ENCODE data around the gene MINDY4.

The MINDY4 gene

DNA sequence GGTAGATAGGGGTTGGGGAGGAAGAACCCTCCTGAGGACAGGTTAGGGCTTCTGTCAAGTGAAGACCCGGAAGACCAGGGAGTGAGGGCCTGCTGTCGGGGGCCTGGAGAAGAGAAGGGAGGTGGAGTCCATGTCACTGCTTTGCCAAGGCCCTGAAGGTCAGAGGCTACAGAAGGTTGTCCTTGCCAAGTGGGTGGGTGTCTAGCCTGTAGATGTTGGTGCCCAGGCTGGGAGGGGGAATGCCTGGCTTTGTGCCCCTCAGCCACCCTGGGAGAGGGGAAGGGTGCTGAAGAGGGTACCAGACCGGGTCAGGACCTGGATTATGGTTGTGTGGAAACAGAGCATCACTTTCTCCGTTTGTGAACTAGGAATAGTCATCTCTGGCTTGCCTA, 73.3 kb downstream of the MINDY4 start:
- TF ChIP-seq, protein P1, sequence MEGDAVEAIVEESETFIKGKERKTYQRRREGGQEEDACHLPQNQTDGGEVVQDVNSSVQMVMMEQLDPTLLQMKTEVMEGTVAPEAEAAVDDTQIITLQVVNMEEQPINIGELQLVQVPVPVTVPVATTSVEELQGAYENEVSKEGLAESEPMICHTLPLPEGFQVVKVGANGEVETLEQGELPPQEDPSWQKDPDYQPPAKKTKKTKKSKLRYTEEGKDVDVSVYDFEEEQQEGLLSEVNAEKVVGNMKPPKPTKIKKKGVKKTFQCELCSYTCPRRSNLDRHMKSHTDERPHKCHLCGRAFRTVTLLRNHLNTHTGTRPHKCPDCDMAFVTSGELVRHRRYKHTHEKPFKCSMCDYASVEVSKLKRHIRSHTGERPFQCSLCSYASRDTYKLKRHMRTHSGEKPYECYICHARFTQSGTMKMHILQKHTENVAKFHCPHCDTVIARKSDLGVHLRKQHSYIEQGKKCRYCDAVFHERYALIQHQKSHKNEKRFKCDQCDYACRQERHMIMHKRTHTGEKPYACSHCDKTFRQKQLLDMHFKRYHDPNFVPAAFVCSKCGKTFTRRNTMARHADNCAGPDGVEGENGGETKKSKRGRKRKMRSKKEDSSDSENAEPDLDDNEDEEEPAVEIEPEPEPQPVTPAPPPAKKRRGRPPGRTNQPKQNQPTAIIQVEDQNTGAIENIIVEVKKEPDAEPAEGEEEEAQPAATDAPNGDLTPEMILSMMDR (IDR thresholded peaks at IDR 0.05; ENCODE audit: insufficient read depth, low read depth, low read length, missing control alignments) = no peak
- DNase-seq (ENCODE audit: low read depth) = no peak
- H3K4me3 ChIP-seq (ENCODE audit: low read depth, low read length) = no peak overlapping the region

DNA sequence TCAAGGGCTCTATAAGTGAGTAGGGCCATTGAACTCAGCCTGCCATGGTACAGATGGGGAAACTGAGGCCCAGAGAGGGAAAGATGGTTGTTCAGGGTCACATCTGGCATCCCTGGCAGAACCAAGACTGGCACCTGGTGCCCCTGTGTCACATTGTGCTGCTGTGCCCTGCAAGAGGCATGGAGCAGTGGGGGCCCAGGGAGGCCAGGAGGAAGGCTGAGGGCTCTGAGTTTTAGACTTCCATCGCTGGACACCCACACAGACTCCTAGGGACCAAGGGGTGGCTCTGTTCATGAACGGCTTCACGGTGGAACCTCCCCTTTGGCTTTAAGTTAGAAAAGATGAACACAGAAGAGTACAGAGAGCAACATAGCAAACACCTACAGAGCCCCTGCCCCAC, 73.7 kb downstream of the MINDY4 start:
- no peak overlapping the region for H3K4me3 ChIP-seq (ENCODE audit: low read depth, low read length)
- TF ChIP-seq, protein P1 (IDR thresholded peaks at IDR 0.05; ENCODE audit: insufficient read depth, low read depth, low read length, missing control alignments) = no peak
- no peak for DNase-seq (ENCODE audit: low read depth)

DNA sequence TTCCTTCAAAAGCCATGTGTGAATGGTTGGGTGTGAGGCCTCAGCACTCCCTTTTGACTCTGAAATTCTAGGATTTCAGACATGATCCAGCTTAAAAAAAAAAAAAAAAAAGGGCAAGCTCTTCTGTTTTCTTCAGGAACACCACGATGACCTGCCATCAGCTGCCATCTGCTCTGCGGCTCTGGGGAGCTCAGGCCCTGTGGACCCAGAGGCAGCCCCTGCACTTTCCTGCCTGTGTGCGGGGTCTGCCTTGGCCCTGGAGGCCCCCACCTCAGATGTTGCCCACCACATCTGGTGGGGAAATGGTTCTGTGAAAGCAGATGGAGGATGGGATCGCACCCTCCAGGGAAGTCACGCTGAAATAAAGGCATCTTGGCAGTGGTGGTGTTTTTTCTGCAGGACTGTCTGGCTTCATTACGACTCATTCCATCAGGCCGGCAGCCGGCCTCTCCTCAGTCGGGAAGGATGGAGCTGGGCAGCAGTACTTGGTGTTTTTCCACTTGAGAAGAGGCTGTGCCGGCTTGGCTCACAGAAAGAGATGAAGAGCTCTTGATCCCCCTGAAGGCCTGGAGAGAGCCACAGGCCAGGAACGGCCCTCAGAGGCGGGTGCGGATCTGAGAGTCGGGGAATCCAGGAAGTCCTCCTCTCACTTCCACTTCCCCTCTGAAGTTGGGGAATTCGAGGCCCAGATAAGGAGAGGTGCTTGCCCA, 74.4 kb downstream of the MINDY4 start:
- TF ChIP-seq, protein P1 (IDR thresholded peaks at IDR 0.05; ENCODE audit: insufficient read depth, low read depth, low read length, missing control alignments) = no peak
- H3K4me3 ChIP-seq (ENCODE audit: low read depth, low read length) = no peak overlapping the region
- no peak for DNase-seq (ENCODE audit: low read depth)

DNA sequence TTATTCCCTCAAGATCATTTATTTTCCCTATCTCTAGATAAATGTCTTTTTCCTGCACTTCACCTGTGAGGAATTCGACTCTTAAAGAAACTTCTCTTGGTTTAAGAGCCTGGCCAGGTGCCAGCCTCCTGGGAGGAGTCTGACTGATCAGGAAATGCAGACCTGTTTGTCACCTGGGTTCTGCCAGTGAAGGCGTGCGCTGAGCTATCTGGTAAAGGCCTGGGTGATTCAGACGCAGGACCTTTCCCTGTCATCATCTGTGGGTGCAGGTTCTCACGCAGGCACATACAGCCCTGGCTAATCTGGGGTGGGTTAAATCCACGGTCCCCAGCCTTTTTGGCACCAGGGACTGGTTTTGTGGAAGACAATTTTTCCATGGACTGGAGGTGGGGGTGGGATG, 75.2 kb downstream of the MINDY4 start:
- TF ChIP-seq, protein P1 (IDR thresholded peaks at IDR 0.05; ENCODE audit: insufficient read depth, low read depth, low read length, missing control alignments) = no peak
- DNase-seq (ENCODE audit: low read depth) = no peak
- no peak overlapping the region for H3K4me3 ChIP-seq (ENCODE audit: low read depth, low read length)

DNA sequence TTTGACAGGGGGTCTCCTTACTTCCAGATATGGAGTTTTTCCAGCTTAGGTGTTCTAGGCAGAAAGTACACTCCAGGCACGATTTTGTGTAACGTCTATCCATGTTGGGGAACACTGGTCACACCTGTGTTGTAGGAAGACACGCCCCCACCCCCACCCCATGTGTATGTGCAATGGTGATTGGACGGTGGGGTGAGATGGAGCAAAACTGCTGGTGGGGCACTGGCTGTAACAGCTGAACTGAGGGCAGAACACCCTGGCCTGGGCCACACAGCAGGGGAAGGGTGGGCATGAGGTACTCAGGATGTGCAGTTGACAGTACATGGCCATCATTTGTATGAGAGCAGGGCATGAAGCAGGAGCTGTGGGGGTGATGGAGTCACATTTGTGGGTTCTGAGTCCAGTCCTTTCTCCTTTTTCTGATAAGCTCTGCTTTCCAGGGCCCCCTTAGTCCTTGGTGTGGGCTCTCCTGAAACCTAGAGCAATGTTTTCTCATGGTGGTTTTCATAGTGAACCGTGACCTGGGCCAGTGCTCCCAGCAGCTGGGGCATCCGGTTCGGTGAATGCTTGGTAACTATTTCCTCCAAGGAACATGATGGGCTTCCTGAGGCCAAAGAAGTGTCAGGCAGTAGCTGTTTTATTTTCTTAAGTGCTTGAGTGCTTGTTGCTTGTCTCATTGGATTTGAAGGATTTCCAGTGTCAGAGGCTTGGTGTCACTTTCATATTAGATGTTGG, 77.1 kb downstream of the MINDY4 start:
- no peak for DNase-seq (ENCODE audit: low read depth)
- TF ChIP-seq, protein P1 (IDR thresholded peaks at IDR 0.05; ENCODE audit: insufficient read depth, low read depth, low read length, missing control alignments) = no peak
- no peak overlapping the region for H3K4me3 ChIP-seq (ENCODE audit: low read depth, low read length)

DNA sequence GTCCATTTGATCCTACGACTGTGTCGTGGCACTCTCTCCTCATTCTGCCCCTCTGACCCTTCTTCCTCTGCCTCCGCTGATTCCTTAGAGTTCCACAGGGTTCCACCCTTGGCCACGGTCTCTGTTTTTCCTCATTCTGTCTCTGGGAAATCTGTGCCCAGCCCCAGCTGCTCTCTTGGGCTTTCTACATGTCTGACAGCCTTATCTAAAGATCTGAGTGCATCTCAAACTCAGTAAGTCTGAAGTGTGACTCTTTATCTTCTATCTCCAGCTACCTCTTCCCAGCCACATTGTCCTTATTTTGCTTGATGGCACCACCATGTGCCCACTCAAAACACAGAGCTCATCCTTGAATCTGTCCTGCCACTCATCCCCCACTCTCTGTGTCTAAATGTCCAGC, 78.3 kb downstream of the MINDY4 start:
- no peak for DNase-seq (ENCODE audit: low read depth)
- H3K4me3 ChIP-seq (ENCODE audit: low read depth, low read length) = no peak overlapping the region
- TF ChIP-seq, protein P1 (IDR thresholded peaks at IDR 0.05; ENCODE audit: insufficient read depth, low read depth, low read length, missing control alignments) = no peak

Data from GM12865 (cell line).